Measurements from ENCODE around the gene RGS19.

RGS19 gene

DNA sequence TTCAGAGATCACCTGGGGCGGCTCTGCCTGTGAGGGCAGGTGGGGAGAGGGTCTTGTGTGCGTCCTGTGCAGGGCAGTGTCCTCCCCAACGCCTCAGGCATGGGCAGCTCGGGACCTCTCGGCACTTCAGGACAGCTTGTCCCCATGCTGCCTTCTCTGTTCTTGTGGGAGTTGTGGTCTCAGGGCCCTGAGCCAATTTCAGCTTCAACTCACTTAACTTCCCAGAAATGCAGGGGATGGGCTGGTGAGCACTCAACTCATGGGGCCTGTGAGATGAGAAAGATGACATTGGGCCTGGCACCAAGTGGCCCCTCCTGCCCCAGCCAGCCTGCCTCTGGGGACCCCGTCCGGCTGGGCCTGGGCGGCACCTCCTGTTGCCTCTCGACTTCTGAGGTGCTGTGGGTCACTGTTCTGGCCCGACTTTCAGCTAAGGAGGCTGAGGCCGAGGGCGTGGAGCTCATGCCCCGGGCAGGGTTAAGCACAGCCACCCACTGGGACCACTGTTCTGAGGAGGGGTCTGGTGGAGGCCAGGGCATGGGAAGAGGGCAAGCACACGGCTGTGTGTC is 6.7 kb downstream of the RGS19 start:
- no peak overlapping the region for H3K9ac ChIP-seq (ENCODE audit: low read depth, low read length)
- peaks cover 4% of the 10 kb centered on the region for H3K36me3 ChIP-seq (ENCODE audit: insufficient read depth, low read length)
- H3K27me3 ChIP-seq (ENCODE audit: control insufficient read depth, insufficient read depth, low read length), result no peaks in the 10 kb centered on the region
- H3K4me3 ChIP-seq (ENCODE audit: low read length), result no peak overlapping the region
- H3K4me2 ChIP-seq (ENCODE audit: low read length), result no peak overlapping the region
- H3K4me1 ChIP-seq (ENCODE audit: control insufficient read depth, insufficient read depth, low read length), result peaks cover 1% of the 10 kb centered on the region
- no peaks in the 10 kb centered on the region for H3K9me3 ChIP-seq (replicated peaks; ENCODE audit: low read length)

DNA sequence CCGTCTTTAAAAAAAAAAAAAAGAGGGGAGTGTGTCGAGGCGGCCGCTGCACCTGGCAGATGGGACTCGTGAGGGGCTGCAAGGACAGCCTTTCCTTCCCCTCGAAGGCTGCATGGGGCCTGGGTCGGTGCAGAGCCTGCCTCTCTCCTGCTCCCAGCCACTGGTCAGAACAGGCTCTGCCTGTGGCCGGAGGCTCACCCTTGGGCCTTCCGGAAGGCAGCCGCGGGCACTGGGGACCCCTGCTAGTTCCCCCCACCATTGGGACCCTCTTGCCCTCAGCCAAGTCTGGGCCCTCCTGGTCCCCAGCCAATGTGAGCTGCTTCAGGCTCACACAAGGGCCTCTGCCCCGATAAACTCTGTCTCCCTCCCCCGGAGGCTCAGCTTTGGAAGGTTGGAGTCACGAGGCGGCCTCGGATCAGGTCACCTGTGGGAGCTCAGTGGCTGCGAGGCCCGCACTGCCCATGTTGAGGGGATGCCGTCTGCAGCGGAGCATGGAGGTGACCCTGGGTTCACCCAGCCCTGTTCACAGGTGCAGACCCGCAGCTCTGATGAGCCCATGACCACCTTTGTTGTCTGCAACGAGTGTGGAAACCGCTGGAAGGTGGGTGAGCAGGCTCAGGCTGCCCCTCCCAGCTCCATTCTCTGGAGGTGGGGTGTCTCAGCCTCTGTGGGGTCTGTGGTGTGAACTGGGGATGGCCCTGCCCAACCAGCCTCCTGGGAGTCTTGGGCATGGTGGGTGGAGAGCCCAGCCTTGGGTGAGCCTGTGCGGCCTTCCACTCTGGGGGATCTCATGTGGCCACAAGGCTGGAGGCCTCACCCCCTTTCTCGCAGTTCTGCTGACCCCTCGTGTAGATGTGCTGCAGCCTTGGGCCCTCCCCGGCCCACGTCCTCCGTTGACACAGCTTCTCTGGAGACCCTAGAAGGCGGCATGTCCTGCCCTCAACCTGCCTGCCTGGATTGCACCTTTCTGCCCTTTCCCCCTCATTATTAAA is 7.7 kb downstream of the RGS19 start:
- H3K9me3 ChIP-seq (replicated peaks; ENCODE audit: low read length), result no peaks in the 10 kb centered on the region
- H3K27me3 ChIP-seq (ENCODE audit: control insufficient read depth, insufficient read depth, low read length), result no peaks in the 10 kb centered on the region
- no peak overlapping the region for H3K4me3 ChIP-seq (ENCODE audit: low read length)
- H3K9ac ChIP-seq (ENCODE audit: low read depth, low read length), result no peak overlapping the region
- H3K4me2 ChIP-seq (ENCODE audit: low read length), result no peak overlapping the region
- H3K4me1 ChIP-seq (ENCODE audit: control insufficient read depth, insufficient read depth, low read length), result no peaks in the 10 kb centered on the region
- H3K36me3 ChIP-seq (ENCODE audit: insufficient read depth, low read length), result peaks cover 4% of the 10 kb centered on the region

- peaks cover 11% of the 10 kb centered on the region for H3K4me1 ChIP-seq (ENCODE audit: control insufficient read depth, insufficient read depth, low read length)
- H3K9ac ChIP-seq (ENCODE audit: low read depth, low read length), result no peak overlapping the region
- no peaks in the 10 kb centered on the region for H3K27me3 ChIP-seq (ENCODE audit: control insufficient read depth, insufficient read depth, low read length)
- no peak overlapping the region for H3K4me3 ChIP-seq (ENCODE audit: low read length)
- no peaks in the 10 kb centered on the region for H3K9me3 ChIP-seq (replicated peaks; ENCODE audit: low read length)
- H3K4me2 ChIP-seq (ENCODE audit: low read length), result no peak overlapping the region
- peaks cover 4% of the 10 kb centered on the region for H3K36me3 ChIP-seq (ENCODE audit: insufficient read depth, low read length)
These were observed 8.9 kb downstream of the RGS19 start for GRCh38 chr20:64070244-64070993.

DNA sequence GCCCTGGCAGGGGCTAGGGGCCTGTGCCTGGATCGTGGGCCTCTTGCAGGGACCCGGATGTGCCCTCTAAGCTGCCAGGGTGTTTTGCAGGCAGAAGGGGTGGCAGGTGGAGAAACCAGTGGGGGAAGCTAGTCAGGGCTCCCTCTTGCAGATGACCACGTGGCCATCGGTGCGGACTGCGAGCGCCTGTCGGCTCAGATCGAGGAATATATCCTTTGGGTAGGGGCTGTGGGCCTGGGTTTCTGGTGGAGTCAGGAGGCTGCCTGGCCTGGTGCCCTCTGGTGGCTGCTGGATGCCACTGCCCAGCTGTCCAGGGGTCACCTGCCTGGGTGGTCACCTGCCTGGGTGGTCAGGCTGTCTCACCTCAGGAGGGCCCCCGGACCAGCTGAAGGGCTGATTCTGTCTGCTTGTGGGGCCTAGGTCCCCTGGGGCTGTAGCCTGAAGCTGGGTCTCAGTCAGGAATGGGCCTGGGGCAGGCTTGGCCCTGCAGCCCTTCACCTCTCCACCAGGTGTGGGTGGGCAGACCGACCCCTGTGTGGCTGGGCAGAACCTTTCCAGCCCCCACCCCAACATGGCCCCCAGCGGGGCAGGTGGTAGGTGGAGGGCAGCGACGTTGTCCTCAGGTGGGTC is 9.6 kb downstream of the RGS19 start:
- Histone ChIP-seq H3K36me3 (ENCODE audit: insufficient read depth, low read length) (peaks cover 4% of the 10 kb centered on the region), H3K9me3 (replicated peaks; ENCODE audit: low read length) (no peaks in the 10 kb centered on the region), H3K4me2 (ENCODE audit: low read length) (no peak overlapping the region), H3K9ac (ENCODE audit: low read depth, low read length) (no peak overlapping the region), H3K27me3 (ENCODE audit: control insufficient read depth, insufficient read depth, low read length) (no peaks in the 10 kb centered on the region), H3K4me3 (ENCODE audit: low read length) (no peak overlapping the region), H3K4me1 (ENCODE audit: control insufficient read depth, insufficient read depth, low read length) (peaks cover 14% of the 10 kb centered on the region)

- Histone ChIP-seq H3K4me1 (ENCODE audit: control insufficient read depth, insufficient read depth, low read length) (peaks cover 19% of the 10 kb centered on the region), H3K4me2 (ENCODE audit: low read length) (no peak overlapping the region), H3K4me3 (ENCODE audit: low read length) (no peak overlapping the region), H3K27me3 (ENCODE audit: control insufficient read depth, insufficient read depth, low read length) (no peaks in the 10 kb centered on the region), H3K36me3 (ENCODE audit: insufficient read depth, low read length) (peaks cover 4% of the 10 kb centered on the region), H3K9me3 (replicated peaks; ENCODE audit: low read length) (no peaks in the 10 kb centered on the region), H3K9ac (ENCODE audit: low read depth, low read length) (no peak overlapping the region)
These were observed 10.1 kb downstream of the RGS19 start for GRCh38 chr20:64069209-64069613.

DNA sequence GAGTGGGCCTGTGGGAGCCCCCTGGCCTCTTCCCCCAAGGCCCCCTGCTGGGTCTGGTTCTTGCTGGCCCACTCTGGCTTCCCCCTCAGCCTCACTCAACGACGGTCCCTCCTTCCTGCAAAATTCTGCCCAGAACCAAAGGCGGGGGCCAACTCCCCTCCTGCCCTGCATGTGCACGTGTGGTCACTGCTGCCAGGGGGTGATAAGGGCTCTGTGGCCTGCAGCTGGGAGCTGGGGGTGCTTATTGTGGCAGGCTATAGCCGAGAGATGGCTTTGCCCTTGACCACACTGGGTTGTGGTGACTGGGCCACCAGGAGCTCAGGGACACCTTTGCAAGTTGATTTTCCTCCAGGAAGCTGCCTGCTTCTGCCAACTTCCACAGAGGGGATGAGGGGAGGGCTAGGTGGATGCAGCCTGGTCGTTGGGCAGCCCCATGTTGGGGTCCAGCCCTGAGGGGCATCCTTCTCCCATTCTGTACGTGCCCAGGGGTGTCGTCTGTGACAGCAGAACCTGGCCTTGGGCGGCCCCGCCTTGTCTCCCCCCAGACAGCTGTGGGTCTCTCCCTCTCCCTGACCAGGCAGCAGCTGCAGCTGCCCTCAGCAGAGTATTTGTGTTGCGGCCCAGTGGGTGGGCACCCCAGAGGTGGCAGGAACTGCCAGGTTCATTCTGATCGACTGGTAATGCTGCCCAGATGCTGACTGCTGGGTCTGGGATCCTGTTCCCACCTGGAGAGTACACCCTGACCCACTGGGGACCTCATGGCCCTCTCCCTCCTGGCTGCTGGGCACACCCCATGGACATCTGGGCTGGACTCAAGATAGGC is 10.7 kb downstream of the RGS19 start:
- Histone ChIP-seq H3K9ac (ENCODE audit: low read depth, low read length) (no peak overlapping the region), H3K9me3 (replicated peaks; ENCODE audit: low read length) (no peaks in the 10 kb centered on the region), H3K4me2 (ENCODE audit: low read length) (no peak overlapping the region), H3K36me3 (ENCODE audit: insufficient read depth, low read length) (peaks cover 4% of the 10 kb centered on the region), H3K4me3 (ENCODE audit: low read length) (no peak overlapping the region), H3K4me1 (ENCODE audit: control insufficient read depth, insufficient read depth, low read length) (peaks cover 25% of the 10 kb centered on the region), H3K27me3 (ENCODE audit: control insufficient read depth, insufficient read depth, low read length) (no peaks in the 10 kb centered on the region)

GRCh38 chr20:64067733-64068307 is 11.5 kb downstream of the RGS19 start:
- Histone ChIP-seq H3K4me3 (ENCODE audit: low read length) (no peak overlapping the region), H3K9ac (ENCODE audit: low read depth, low read length) (no peak overlapping the region), H3K4me1 (ENCODE audit: control insufficient read depth, insufficient read depth, low read length) (peaks cover 25% of the 10 kb centered on the region), H3K4me2 (ENCODE audit: low read length) (no peak overlapping the region), H3K27me3 (ENCODE audit: control insufficient read depth, insufficient read depth, low read length) (no peaks in the 10 kb centered on the region), H3K36me3 (ENCODE audit: insufficient read depth, low read length) (no peaks in the 10 kb centered on the region), H3K9me3 (replicated peaks; ENCODE audit: low read length) (no peaks in the 10 kb centered on the region)

DNA sequence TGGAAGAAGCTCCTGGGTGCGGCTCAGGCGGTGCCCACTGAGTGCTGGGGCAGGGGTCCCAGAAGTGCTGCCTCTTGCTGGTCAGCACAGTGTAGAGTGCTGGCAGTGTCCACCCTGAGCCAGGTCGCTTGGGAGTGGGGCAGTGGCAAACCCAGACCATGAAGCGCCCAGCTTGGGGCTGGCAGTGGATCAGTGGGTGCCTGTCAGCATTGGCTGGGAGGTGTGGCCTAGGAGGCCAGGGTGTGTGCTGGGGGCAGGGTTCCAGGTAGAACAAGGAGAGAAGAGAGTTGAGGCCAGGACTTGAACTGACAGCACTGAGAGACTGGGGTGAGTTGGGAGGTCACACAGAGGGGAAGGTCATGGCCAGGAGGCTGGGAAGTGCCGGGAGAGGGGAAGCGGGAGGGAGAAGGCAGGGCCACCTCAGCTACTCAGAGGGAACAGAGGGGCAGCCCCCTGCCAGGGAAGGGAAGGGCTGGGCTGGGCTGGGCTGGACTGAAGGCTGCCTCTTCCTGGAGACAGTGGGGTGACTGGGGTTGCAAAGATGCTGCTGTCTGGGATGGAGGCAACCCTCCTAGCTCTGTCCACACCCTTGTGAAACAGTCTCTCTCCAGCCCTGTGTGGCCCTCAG is 12.2 kb downstream of the RGS19 start:
- Histone ChIP-seq H3K4me2 (ENCODE audit: low read length) (no peak overlapping the region), H3K9me3 (replicated peaks; ENCODE audit: low read length) (no peaks in the 10 kb centered on the region), H3K9ac (ENCODE audit: low read depth, low read length) (no peak overlapping the region), H3K4me3 (ENCODE audit: low read length) (no peak overlapping the region), H3K4me1 (ENCODE audit: control insufficient read depth, insufficient read depth, low read length) (peaks cover 31% of the 10 kb centered on the region), H3K36me3 (ENCODE audit: insufficient read depth, low read length) (no peaks in the 10 kb centered on the region), H3K27me3 (ENCODE audit: control insufficient read depth, insufficient read depth, low read length) (no peaks in the 10 kb centered on the region)

- peaks cover 33% of the 10 kb centered on the region for H3K4me1 ChIP-seq (ENCODE audit: control insufficient read depth, insufficient read depth, low read length)
- no peak overlapping the region for H3K4me3 ChIP-seq (ENCODE audit: low read length)
- H3K9me3 ChIP-seq (replicated peaks; ENCODE audit: low read length), result no peaks in the 10 kb centered on the region
- no peaks in the 10 kb centered on the region for H3K27me3 ChIP-seq (ENCODE audit: control insufficient read depth, insufficient read depth, low read length)
- H3K36me3 ChIP-seq (ENCODE audit: insufficient read depth, low read length), result no peaks in the 10 kb centered on the region
- no peak overlapping the region for H3K9ac ChIP-seq (ENCODE audit: low read depth, low read length)
- peak overlapping the region; percentile 50 for H3K4me2 ChIP-seq (ENCODE audit: low read length)
These were observed 13.4 kb downstream of the RGS19 start for GRCh38 chr20:64065974-64066343.

Data from skeletal muscle satellite cell (primary cell).